GM21717 (cell line): Measurements from ENCODE around the gene SUPT20HL2.
"Not testable (repeated sequence)": the region's sequence is repeated elsewhere in the genome, so short reads cannot be mapped to it uniquely, and the experiment has no call there.

Experiments
- ATAC-seq: cut with Tn5 transposase; IDR thresholded peaks from one replicate; pipeline ENCODE4 v1.9.1; 2021; ENCODE audit warnings: mild to moderate bottlenecking, moderate library complexity; ENCODE audit not compliant: unreplicated experiment

SUPT20HL2 gene

GRCh38 chrX:24314019-24314635 is at the start of gene SUPT20HL2:
Gene SUPT20HL2, minus strand, starts transcription at chrX:24314069. Its CDS starts 754 bp downstream, at chrX:24313315.
- no peak for ATAC-seq

- not testable (repeated sequence) for ATAC-seq
Observed at GRCh38 chrX:24362089-24362745, 48.3 kb upstream of the SUPT20HL2 start.

GRCh38 chrX:24360272-24360671 is 46.4 kb upstream of the SUPT20HL2 start, which contains the start of gene SUPT20HL1:
Gene SUPT20HL1, plus strand, starts transcription at chrX:24360639. Its CDS starts 2,122 bp downstream, at chrX:24362761.
- no peak for ATAC-seq

GRCh38 chrX:24357106-24357505 is 43.2 kb upstream of the SUPT20HL2 start:
- no peak for ATAC-seq

GRCh38 chrX:24355095-24355494 is 41.2 kb upstream of the SUPT20HL2 start:
- no peak for ATAC-seq

- ATAC-seq: no peak
Observed at GRCh38 chrX:24350217-24350616, 36.3 kb upstream of the SUPT20HL2 start.

GRCh38 chrX:24347881-24348280 is 34.0 kb upstream of the SUPT20HL2 start:
- ATAC-seq: no peak

GRCh38 chrX:24343719-24344118 is 29.9 kb upstream of the SUPT20HL2 start:
- ATAC-seq: no peak

GRCh38 chrX:24341795-24342194 is 27.9 kb upstream of the SUPT20HL2 start:
- ATAC-seq: no peak

- ATAC-seq: no peak
Observed at GRCh38 chrX:24340501-24340900, 26.6 kb upstream of the SUPT20HL2 start.

GRCh38 chrX:24339911-24340310 is 26.0 kb upstream of the SUPT20HL2 start:
- no peak for ATAC-seq

GRCh38 chrX:24335871-24336270 is 22.0 kb upstream of the SUPT20HL2 start:
- ATAC-seq: no peak

GRCh38 chrX:24334461-24334860 is 20.6 kb upstream of the SUPT20HL2 start:
- ATAC-seq: no peak

GRCh38 chrX:24333371-24333770 is 19.5 kb upstream of the SUPT20HL2 start:
- ATAC-seq: no peak

- ATAC-seq: no peak
Observed at GRCh38 chrX:24332878-24333277, 19.0 kb upstream of the SUPT20HL2 start.

- ATAC-seq: no peak
Observed at GRCh38 chrX:24325231-24325630, 11.4 kb upstream of the SUPT20HL2 start.

GRCh38 chrX:24321741-24322395 is 8.0 kb upstream of the SUPT20HL2 start:
- ATAC-seq: no peak

GRCh38 chrX:24317567-24317966 is 3.7 kb upstream of the SUPT20HL2 start:
- ATAC-seq: no peak

GRCh38 chrX:24316111-24316510 is 2.2 kb upstream of the SUPT20HL2 start:
- ATAC-seq: no peak

GRCh38 chrX:24312249-24312607 is 1.6 kb downstream of the SUPT20HL2 start:
- not testable (repeated sequence) for ATAC-seq

GRCh38 chrX:24311507-24312248 is 2.2 kb downstream of the SUPT20HL2 start:
- not testable (repeated sequence) for ATAC-seq
